GM21526 (cell line): ENCODE results near the gene STARD13.

Source experiments
- ATAC-seq: cut with Tn5 transposase; IDR thresholded peaks from one replicate; pipeline ENCODE4 v1.9.1; 2021; ENCODE audit warnings: moderate library complexity; ENCODE audit not compliant: unreplicated experiment, low FRiP score

STARD13 gene, protein sequence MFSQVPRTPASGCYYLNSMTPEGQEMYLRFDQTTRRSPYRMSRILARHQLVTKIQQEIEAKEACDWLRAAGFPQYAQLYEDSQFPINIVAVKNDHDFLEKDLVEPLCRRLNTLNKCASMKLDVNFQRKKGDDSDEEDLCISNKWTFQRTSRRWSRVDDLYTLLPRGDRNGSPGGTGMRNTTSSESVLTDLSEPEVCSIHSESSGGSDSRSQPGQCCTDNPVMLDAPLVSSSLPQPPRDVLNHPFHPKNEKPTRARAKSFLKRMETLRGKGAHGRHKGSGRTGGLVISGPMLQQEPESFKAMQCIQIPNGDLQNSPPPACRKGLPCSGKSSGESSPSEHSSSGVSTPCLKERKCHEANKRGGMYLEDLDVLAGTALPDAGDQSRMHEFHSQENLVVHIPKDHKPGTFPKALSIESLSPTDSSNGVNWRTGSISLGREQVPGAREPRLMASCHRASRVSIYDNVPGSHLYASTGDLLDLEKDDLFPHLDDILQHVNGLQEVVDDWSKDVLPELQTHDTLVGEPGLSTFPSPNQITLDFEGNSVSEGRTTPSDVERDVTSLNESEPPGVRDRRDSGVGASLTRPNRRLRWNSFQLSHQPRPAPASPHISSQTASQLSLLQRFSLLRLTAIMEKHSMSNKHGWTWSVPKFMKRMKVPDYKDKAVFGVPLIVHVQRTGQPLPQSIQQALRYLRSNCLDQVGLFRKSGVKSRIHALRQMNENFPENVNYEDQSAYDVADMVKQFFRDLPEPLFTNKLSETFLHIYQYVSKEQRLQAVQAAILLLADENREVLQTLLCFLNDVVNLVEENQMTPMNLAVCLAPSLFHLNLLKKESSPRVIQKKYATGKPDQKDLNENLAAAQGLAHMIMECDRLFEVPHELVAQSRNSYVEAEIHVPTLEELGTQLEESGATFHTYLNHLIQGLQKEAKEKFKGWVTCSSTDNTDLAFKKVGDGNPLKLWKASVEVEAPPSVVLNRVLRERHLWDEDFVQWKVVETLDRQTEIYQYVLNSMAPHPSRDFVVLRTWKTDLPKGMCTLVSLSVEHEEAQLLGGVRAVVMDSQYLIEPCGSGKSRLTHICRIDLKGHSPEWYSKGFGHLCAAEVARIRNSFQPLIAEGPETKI

GRCh38 chr13:33285420-33286124 is at the start of gene STARD13:
Gene STARD13 (minus strand): TSS chr13:33285755. CDS start chr13:33285638, 117 bp downstream.
- ATAC-seq = peak; percentile 60

- no peak for ATAC-seq
Measured at GRCh38 chr13:33334831-33335230, 49.3 kb upstream of the STARD13 start.

DNA sequence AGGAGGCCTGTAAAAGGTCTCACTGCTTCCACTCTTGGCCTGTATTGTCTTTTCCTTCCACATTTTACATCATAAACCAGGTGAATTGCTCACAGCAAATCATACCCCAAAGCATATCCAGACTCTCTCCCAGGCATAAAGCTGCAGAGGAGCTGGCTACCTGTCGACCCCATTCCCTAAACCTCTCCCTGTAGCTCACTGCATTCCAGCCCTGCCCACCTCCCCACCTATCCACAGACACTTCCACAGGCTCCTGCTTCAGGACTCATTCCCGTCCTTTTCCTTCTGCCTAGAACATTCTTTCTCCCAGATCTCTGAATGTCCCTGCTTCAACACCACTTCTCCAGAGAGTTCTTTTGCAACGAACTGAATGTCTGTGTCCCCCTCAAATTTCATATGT is 46.4 kb upstream of the STARD13 start:
- ATAC-seq = no peak

GRCh38 chr13:33330483-33330882 is 44.9 kb upstream of the STARD13 start:
- no peak for ATAC-seq

GRCh38 chr13:33328701-33329100 is 43.1 kb upstream of the STARD13 start:
- no peak for ATAC-seq

GRCh38 chr13:33326723-33327122 is 41.2 kb upstream of the STARD13 start:
- ATAC-seq = no peak

DNA sequence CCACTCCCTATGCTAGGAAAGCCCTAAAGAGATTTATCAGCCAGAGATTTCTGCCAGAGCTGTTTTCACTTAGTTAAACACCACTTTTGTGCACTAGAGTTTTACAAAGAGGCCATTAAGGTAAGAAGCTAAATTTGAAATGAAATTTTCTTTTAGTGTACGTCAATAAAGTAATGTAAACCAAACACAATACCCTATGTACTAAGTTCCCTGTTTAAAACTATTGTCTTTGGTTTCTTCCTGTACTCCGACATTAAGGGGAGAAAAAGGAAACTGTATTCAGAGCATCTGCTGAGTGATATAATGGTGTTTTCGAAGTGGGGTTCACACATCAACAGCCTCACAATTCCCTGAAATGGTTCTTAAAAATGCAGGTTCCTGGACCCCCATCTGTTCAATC is 40.7 kb upstream of the STARD13 start:
- ATAC-seq = no peak

- no peak for ATAC-seq
Measured at GRCh38 chr13:33323801-33324510, 38.4 kb upstream of the STARD13 start.

DNA sequence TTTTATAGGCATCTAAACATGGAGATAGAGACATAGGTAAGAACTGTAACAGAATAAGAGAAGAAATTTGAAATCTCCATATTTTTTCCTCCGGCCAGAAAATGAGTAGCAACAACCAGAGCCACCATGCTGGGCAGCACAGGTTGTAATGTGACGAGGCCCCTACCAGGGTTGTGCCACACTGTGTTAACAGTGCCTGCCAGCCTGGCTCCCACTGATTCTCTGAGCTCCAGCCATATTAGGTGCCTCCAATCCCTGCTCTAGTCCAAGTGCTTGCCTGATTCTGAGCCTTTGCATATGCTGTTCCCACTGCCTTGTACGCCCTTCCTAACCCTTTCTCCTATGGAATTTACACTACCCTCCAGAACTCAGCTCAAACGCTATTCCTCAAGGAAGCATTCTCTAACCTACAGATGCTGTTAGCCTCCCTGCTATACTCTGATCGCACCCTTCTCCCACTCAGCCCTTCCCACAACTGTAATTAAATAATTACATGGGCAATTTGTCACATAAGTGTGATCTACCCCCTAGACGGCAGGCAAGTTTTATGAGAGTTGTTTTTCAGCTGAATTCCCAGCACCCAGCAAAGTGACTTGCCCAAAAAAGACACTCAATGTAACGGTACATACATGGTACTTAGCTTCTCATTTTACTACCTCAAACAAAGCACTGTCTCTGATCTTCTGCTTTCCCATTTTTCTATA is 37.6 kb upstream of the STARD13 start:
- no peak for ATAC-seq

GRCh38 chr13:33322543-33322809 is 36.9 kb upstream of the STARD13 start:
- ATAC-seq = no peak

DNA sequence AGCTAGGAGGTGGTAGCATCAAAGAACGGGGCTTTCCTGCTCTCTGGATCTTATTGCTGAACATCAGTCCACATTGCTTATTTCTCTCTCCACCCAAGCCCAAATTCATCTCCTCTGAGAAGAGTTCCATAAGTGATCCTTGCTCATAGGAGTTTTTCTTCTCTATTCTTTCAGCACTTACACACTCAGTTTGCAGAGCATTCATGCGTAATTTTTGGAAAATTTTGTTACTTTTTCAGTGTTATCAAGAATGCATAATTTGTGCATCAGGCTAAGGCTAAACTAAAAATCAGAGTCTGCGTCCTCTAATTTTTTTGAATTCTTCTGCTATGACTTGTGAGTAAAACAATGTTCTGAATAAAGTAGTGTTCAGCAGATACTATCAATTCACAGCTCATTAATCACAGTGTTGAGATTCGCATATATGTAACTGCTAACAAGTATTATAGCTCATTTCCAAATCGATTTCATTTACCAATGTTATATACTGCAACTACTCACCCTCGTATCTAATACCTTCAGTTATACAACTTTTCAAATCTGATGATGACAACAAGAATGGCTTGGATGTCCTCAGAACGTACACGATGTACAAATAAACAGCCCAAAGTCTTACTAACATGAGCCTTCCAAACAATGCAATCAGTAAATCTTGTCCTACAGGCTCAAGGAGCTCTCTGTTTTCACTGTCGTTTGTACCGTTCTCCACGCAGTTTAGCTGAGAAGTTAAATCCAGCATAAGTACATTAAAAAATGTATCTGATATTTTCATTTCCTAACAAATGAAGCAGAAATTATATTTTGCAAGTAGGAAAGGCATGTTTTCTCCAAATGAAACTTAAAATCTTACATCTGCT is 36.4 kb upstream of the STARD13 start:
- no peak for ATAC-seq

- ATAC-seq = no peak
Measured at GRCh38 chr13:33319859-33320258, 34.3 kb upstream of the STARD13 start.

GRCh38 chr13:33318744-33319143 is 33.2 kb upstream of the STARD13 start:
- no peak for ATAC-seq

DNA sequence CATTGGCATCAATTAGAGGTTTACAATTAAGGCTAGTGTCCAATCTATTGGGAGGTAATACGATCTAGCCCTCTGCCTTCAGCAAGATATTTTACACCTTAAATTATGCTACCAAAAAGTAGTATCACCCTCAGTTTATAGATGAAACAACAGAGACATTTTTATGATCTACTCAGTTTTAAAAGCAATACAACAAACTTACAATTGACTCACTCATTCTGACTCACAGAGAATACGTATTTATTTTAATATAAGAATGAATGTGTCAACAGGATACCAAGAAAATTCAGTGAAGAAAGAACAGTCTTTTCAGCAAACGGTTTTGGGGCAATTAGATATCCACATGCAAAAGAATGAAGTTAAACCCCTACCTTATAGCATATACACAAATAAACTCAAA is 32.5 kb upstream of the STARD13 start:
- ATAC-seq = no peak

DNA sequence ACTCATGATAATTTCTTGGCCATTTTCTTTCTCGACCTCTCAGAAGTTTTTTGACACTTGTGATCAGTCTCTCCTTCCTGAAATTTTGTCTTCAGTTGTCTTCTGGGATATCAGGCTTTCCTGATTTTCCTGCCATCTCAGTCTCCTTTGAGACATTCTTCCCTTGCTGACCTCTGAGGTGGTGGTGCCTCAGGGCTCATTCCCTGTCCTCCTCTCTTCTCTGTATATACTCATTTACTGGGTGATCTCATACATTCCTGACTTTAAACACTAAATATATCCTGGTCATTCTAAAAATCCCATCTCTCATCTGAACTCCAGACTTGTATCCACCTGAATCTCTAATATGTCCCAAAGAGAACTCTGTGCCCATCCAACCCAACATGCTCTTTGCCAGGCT is 31.3 kb upstream of the STARD13 start:
- ATAC-seq = no peak

DNA sequence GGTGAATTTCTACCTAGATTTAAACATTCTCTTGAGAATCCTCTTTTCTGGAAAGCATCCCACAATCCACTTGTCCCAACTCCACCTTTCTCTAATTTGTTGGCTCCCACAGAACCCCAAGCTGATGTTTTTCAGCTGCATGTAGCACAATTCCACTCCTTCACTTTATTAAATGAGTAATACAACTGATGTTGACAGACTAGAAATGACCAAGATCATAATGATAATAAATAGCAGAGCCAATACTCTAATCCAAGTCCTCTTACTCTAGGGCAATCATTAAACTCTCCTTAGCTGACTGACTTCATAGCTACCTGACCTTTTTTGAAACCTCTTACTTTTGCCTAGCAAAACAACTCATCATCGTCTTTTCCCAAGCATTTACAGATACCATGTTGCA is 27.9 kb upstream of the STARD13 start:
- no peak for ATAC-seq

- ATAC-seq = no peak
Measured at GRCh38 chr13:33312861-33313212, 27.3 kb upstream of the STARD13 start.

- no peak for ATAC-seq
Measured at GRCh38 chr13:33312150-33312860, 26.8 kb upstream of the STARD13 start.
